Measurements from ENCODE around the gene CABP7.

Gene CABP7

DNA sequence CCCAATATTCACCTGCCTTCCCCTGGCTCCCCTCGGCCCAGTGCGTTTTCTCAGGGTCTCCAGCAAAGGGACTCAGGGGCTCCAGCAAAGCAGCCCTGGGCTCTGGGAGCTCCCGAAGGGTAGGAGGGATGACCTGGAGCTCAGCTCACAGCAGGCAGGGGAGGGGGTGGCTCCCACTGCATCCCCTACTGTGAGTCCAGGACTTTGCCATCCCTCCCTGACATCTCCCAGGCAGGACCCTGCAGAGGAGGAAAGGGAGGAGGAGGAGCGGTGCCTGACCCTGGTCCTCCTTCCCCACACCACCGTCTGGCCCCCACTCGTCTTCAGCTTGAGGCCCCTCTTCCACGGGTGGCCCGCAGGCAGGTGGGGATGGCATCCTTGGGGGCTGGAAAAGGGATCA, 5.0 kb downstream of the CABP7 start:
- WGBS, result 73% methylated on average over 7 of the region's 8 CpGs
- Histone ChIP-seq H3K27ac (ENCODE audit: low read depth, low read length) (no peak overlapping the region), H3K36me3 (ENCODE audit: insufficient read depth, low read length) (no peaks in the 10 kb centered on the region), H3K4me3 (ENCODE audit: low read length) (no peak overlapping the region), H3K9ac (ENCODE audit: low read depth, low read length) (no peak overlapping the region), H3K9me3 (ENCODE audit: insufficient read depth, low read depth, low read length) (no peaks in the 10 kb centered on the region), H3K27me3 (ENCODE audit: insufficient read depth, low read length) (peaks cover 50% of the 10 kb centered on the region), H3K4me1 (ENCODE audit: insufficient read depth, low read length) (no peaks in the 10 kb centered on the region)

- WGBS, result 93% methylated on average over 7 of the region's 7 CpGs
- Histone ChIP-seq H3K36me3 (ENCODE audit: insufficient read depth, low read length) (no peaks in the 10 kb centered on the region), H3K9ac (ENCODE audit: low read depth, low read length) (no peak overlapping the region), H3K4me1 (ENCODE audit: insufficient read depth, low read length) (no peaks in the 10 kb centered on the region), H3K27ac (ENCODE audit: low read depth, low read length) (no peak overlapping the region), H3K27me3 (ENCODE audit: insufficient read depth, low read length) (peaks cover 38% of the 10 kb centered on the region), H3K4me3 (ENCODE audit: low read length) (no peak overlapping the region), H3K9me3 (ENCODE audit: insufficient read depth, low read depth, low read length) (no peaks in the 10 kb centered on the region)
These were observed 6.3 kb downstream of the CABP7 start for GRCh38 chr22:29726106-29726505.

DNA sequence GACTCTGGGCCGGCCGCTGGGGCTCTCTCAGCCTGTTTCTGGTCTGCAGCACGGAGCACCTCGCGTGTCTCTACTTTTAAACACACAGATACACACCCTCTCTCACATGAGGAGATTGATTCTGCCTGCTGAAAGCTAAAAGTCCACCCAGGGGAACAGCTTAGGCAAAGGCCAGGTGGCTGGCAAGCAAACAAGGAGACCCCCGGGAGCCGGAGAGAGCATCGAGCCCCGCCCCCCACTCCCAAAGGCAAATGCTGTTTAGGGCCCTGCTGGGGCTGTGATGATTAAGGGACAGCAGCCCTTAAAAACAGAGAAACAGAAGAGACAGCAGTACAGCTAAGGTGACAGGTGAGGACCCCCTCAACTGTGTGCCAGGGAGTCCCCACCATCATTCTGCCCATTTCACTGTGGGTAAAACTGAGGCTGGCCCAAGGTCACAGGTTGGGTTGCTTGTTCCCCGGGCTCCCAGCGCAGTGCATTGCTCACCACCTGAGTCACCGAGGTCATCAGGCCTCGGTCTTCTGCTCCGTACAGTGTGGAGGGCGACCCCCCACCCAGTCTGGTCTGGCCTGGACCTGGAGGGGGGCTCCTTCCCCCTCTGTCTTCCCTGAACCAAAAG, 6.8 kb downstream of the CABP7 start:
- Histone ChIP-seq H3K4me1 (ENCODE audit: insufficient read depth, low read length) (no peaks in the 10 kb centered on the region), H3K4me3 (ENCODE audit: low read length) (no peak overlapping the region), H3K27me3 (ENCODE audit: insufficient read depth, low read length) (peaks cover 33% of the 10 kb centered on the region), H3K36me3 (ENCODE audit: insufficient read depth, low read length) (no peaks in the 10 kb centered on the region), H3K9ac (ENCODE audit: low read depth, low read length) (no peak overlapping the region), H3K27ac (ENCODE audit: low read depth, low read length) (no peak overlapping the region), H3K9me3 (ENCODE audit: insufficient read depth, low read depth, low read length) (no peaks in the 10 kb centered on the region)
- 35% methylated on average over 15 of the region's 15 CpGs for WGBS

DNA sequence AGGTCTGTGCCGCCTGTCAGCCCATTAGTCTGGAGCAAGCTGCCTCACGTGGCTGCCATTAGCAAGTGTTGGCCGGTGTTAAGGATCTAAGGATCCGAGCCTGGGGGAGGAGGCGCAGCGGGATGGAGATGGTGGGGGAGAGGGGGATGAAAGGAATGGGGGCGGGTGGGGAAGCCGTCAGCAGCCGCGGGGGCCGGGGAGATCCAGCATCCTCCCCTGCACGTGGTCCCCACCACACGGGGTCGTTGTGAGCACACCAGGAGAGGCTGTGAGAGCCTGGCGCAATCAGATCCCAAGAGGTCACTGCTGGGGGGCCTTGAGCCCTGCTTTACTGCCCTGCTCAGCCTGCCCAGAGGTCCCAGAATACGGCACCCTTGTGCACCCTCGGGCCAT, 7.3 kb downstream of the CABP7 start:
- Histone ChIP-seq H3K4me3 (ENCODE audit: low read length) (no peak overlapping the region), H3K4me1 (ENCODE audit: insufficient read depth, low read length) (no peaks in the 10 kb centered on the region), H3K36me3 (ENCODE audit: insufficient read depth, low read length) (no peaks in the 10 kb centered on the region), H3K9me3 (ENCODE audit: insufficient read depth, low read depth, low read length) (no peaks in the 10 kb centered on the region), H3K27me3 (ENCODE audit: insufficient read depth, low read length) (peaks cover 28% of the 10 kb centered on the region), H3K9ac (ENCODE audit: low read depth, low read length) (no peak overlapping the region), H3K27ac (ENCODE audit: low read depth, low read length) (no peak overlapping the region)
- 9% methylated on average over 15 of the region's 17 CpGs for WGBS

DNA sequence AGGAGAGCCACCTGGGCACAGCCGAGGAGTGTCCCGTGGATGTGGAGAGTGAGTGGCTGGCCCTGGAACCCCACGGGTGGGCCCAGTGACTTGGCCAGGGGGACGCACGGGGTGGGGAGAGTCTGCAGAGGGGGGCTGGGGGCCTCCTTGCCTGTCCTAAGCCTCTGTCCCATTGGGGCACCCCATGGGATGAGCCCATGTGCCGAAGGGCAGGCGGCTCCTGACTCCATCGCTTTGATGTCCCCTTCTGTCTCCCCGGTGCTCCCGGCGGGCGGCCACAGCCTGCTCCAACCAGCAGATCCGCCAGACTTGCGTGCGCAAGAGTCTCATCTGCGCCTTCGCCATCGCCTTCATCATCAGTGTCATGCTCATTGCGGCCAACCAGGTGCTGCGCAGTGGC, 9.4 kb downstream of the CABP7 start:
- Histone ChIP-seq H3K27ac (ENCODE audit: low read depth, low read length) (no peak overlapping the region), H3K4me3 (ENCODE audit: low read length) (no peak overlapping the region), H3K27me3 (ENCODE audit: insufficient read depth, low read length) (peaks cover 12% of the 10 kb centered on the region; the same call in 1 of the 2 replicates), H3K36me3 (ENCODE audit: insufficient read depth, low read length) (no peaks in the 10 kb centered on the region), H3K9me3 (ENCODE audit: insufficient read depth, low read depth, low read length) (no peaks in the 10 kb centered on the region), H3K4me1 (ENCODE audit: insufficient read depth, low read length) (no peaks in the 10 kb centered on the region), H3K9ac (ENCODE audit: low read depth, low read length) (no peak overlapping the region)
- WGBS, result 94% methylated on average over 20 of the region's 20 CpGs

DNA sequence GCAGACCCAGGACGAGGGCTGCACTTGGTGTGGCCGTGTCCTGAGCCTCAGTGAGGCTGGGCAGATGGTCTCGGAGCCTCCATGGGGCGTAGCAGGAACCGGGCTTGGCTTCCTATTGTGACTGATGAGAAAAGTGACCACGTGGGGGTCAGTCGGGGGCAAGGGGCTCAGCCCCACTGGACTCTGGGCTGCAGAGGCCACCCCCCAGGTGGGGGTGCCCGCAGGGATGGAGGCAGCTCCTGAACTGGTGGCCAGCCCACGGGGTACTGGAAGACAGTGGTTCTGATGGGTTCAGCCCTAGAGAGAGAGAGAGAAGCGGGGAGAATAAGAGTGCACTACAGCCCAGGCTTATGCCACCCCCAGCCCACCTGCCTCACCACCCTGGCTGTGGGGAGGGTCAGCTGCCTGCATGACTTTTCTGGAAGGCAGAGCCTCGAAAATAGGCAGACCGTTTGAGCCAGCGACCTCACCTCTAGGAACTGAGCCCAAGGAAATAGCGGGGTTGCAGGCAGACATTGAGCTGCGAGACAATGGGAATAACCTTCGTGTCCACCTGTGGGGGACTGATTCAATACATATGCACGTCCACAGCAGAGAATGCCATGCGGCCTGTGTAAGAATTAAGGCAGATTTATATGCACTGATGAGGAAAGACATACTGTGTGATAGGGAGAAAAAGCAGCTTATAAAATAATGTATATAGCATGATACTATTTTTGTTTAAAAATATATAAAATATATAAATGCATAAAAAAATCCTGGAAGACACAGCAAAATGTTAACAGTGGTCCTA, 11.5 kb downstream of the CABP7 start:
- whole genome bisulfite sequencing, result 91% methylated on average over 18 of the region's 18 CpGs
- H3K36me3 ChIP-seq (ENCODE audit: insufficient read depth, low read length), result no peaks in the 10 kb centered on the region
- H3K9me3 ChIP-seq (ENCODE audit: insufficient read depth, low read depth, low read length), result no peaks in the 10 kb centered on the region
- no peak overlapping the region for H3K27ac ChIP-seq (ENCODE audit: low read depth, low read length)
- no peak overlapping the region for H3K9ac ChIP-seq (ENCODE audit: low read depth, low read length)
- H3K4me3 ChIP-seq (ENCODE audit: low read length), result no peak overlapping the region
- H3K4me1 ChIP-seq (ENCODE audit: insufficient read depth, low read length), result peaks cover 9% of the 10 kb centered on the region; the same call in 1 of the 2 replicates
- no peaks in the 10 kb centered on the region for H3K27me3 ChIP-seq (ENCODE audit: insufficient read depth, low read length)

DNA sequence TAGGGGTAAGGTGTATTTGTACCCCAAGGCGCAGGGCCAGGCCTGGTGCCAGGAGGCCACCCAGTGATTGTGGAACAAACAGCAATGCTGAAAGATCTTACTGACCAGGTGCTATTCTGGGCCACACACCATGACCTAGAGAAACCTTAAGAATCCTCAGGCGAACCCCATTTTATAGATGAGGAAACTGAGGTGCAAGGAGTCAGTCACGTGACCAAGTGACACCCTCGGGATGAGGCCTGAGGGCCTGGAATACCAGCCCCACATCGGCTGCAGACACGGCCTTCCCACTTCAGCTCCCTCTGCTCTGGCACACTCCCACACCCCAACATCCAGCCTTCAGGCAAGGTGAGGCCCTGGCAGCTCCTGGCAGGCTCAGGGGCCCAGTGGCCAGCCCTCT, 13.1 kb downstream of the CABP7 start:
- WGBS, result 96% methylated on average over 6 of the region's 6 CpGs
- H3K9me3 ChIP-seq (ENCODE audit: insufficient read depth, low read depth, low read length), result no peaks in the 10 kb centered on the region
- no peaks in the 10 kb centered on the region for H3K27me3 ChIP-seq (ENCODE audit: insufficient read depth, low read length)
- H3K36me3 ChIP-seq (ENCODE audit: insufficient read depth, low read length), result no peaks in the 10 kb centered on the region
- H3K4me1 ChIP-seq (ENCODE audit: insufficient read depth, low read length), result peaks cover 9% of the 10 kb centered on the region; the same call in 1 of the 2 replicates
- no peak overlapping the region for H3K27ac ChIP-seq (ENCODE audit: low read depth, low read length)
- no peak overlapping the region for H3K9ac ChIP-seq (ENCODE audit: low read depth, low read length)
- H3K4me3 ChIP-seq (ENCODE audit: low read length), result no peak overlapping the region

GRCh38 chr22:29733362-29734201, 13.8 kb downstream of the CABP7 start:
- Histone ChIP-seq H3K27ac (ENCODE audit: low read depth, low read length) (no peak overlapping the region), H3K9ac (ENCODE audit: low read depth, low read length) (no peak overlapping the region), H3K9me3 (ENCODE audit: insufficient read depth, low read depth, low read length) (no peaks in the 10 kb centered on the region), H3K27me3 (ENCODE audit: insufficient read depth, low read length) (no peaks in the 10 kb centered on the region), H3K36me3 (ENCODE audit: insufficient read depth, low read length) (no peaks in the 10 kb centered on the region), H3K4me3 (ENCODE audit: low read length) (no peak overlapping the region), H3K4me1 (ENCODE audit: insufficient read depth, low read length) (peaks cover 9% of the 10 kb centered on the region; the same call in 1 of the 2 replicates)
- 93% methylated on average over 19 of the region's 19 CpGs for WGBS

DNA sequence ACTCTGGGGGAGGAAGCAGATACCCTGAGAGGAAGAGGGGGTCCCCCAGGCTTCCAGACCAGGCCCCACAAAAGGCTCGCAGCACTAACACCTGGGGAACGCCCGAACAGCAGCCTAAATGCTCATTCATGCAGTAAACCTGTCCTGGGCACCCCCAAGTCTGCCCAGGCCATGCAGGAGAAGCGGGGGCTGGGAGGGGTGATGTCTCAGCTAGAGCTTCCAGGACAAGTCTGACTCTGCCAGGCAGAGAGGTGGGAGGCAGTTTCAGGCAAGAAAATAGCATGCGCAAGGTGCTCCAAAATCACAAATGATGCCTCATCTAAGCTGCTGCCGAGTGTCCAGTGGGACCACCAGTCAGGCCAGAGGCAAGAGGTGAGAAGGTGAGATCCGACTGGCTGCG, 14.6 kb downstream of the CABP7 start:
- no peak overlapping the region for H3K9ac ChIP-seq (ENCODE audit: low read depth, low read length)
- 88% methylated on average over 8 of the region's 8 CpGs for WGBS
- H3K9me3 ChIP-seq (ENCODE audit: insufficient read depth, low read depth, low read length), result no peaks in the 10 kb centered on the region
- no peaks in the 10 kb centered on the region for H3K27me3 ChIP-seq (ENCODE audit: insufficient read depth, low read length)
- peaks cover 9% of the 10 kb centered on the region; the same call in 1 of the 2 replicates for H3K4me1 ChIP-seq (ENCODE audit: insufficient read depth, low read length)
- H3K27ac ChIP-seq (ENCODE audit: low read depth, low read length), result no peak overlapping the region
- no peak overlapping the region for H3K4me3 ChIP-seq (ENCODE audit: low read length)
- no peaks in the 10 kb centered on the region for H3K36me3 ChIP-seq (ENCODE audit: insufficient read depth, low read length)

DNA sequence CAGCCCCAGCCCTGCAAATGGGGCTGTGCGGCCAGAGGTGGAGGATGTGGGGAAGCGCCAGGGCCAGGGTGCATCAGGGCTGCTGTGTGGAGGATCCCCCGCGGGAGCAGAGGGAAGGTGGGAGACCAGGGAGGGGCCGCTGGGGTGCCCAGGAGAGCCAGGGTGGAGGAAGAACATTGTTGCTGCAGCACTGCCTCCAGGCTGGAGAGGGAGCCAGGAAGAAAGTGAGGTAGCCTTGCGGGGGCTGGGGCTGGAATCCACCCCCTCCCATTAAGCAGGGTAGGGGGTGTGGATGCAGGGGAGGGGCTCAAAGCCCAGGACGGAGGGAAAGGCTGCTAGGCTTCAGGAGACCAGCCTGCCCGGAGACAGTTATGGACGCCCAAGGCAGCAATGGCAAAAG, 15.0 kb downstream of the CABP7 start:
- no peak overlapping the region for H3K4me3 ChIP-seq (ENCODE audit: low read length)
- H3K27ac ChIP-seq (ENCODE audit: low read depth, low read length), result no peak overlapping the region
- H3K36me3 ChIP-seq (ENCODE audit: insufficient read depth, low read length), result no peaks in the 10 kb centered on the region
- no peaks in the 10 kb centered on the region for H3K27me3 ChIP-seq (ENCODE audit: insufficient read depth, low read length)
- H3K9ac ChIP-seq (ENCODE audit: low read depth, low read length), result no peak overlapping the region
- WGBS, result 40% methylated on average over 9 of the region's 9 CpGs
- no peaks in the 10 kb centered on the region for H3K9me3 ChIP-seq (ENCODE audit: insufficient read depth, low read depth, low read length)
- H3K4me1 ChIP-seq (ENCODE audit: insufficient read depth, low read length), result peaks cover 9% of the 10 kb centered on the region; the same call in 1 of the 2 replicates

DNA sequence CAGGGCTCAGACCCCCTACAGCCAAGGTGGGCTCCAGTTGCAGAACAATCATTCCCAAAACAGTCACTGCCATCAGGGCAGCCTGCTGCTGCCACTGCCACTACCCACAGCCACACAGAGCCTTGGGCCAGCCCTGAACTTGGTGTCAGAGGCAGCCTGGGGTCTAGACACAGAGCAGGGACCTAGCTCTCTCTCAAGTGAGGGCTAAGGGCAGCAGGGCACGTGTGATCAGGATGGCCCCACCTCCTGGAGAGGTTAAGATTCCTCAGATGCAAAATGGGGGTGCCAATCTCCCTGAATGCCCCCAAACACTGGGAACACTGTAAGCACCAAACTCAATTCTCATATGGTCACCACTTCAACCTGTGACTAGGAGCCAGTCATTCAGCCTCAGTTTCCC, 15.6 kb downstream of the CABP7 start:
- 59% methylated on average over 1 of the region's 1 CpG for WGBS
- H3K4me1 ChIP-seq (ENCODE audit: insufficient read depth, low read length), result peaks cover 9% of the 10 kb centered on the region; the same call in 1 of the 2 replicates
- H3K27ac ChIP-seq (ENCODE audit: low read depth, low read length), result no peak overlapping the region

More for the DNA sequence above, 15.6 kb downstream of the CABP7 start:
- Histone ChIP-seq H3K9me3 (ENCODE audit: insufficient read depth, low read depth, low read length) (no peaks in the 10 kb centered on the region), H3K4me3 (ENCODE audit: low read length) (no peak overlapping the region), H3K27me3 (ENCODE audit: insufficient read depth, low read length) (no peaks in the 10 kb centered on the region), H3K36me3 (ENCODE audit: insufficient read depth, low read length) (no peaks in the 10 kb centered on the region), H3K9ac (ENCODE audit: low read depth, low read length) (no peak overlapping the region)
